SU-DHL-6 (cell line): ENCODE data around the gene OSM.

Experiments used
- EZH2phosphoT487 ChIP-seq: fragments of 200-600 bp; sonication (generic), shearing (Covaris generic); conservative IDR thresholded peaks from 2 replicates; pipeline ENCODE4 v1.6.1; 2018; ENCODE audit warnings: mild to moderate bottlenecking, antibody characterized with exemption, low read length, moderate library complexity, mixed read lengths
- TF ChIP-seq, protein P1 (sequence below): fragments of 200-600 bp; sonication (generic); IDR thresholded peaks from one replicate; pipeline ENCODE4 v1.5.1; 2017; ENCODE audit warnings: antibody characterized with exemption, mild to moderate bottlenecking, low read length, moderate library complexity; ENCODE audit not compliant: insufficient read depth, poor library complexity, severe bottlenecking

DNA sequence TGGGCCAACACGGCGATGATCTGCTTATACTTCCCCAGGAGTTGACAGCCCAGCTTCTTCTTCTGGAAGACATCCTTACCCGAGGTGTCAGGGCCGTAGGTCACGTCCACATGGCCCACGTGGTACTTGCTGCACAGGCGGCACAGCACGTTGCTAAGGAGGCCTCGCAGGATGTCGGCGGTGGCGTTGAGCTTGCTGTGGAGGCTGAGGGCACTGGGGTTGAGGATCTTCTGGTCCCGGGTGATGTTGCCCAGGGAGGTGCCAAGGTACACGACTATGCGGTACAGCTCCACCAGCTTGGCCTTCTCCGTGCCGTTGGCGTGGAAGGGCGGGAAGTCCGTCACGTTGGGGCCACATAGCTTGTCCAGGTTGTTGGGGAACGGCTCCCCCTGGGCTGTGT, 23.0 kb downstream of the OSM start:
- TF ChIP-seq, protein P1, sequence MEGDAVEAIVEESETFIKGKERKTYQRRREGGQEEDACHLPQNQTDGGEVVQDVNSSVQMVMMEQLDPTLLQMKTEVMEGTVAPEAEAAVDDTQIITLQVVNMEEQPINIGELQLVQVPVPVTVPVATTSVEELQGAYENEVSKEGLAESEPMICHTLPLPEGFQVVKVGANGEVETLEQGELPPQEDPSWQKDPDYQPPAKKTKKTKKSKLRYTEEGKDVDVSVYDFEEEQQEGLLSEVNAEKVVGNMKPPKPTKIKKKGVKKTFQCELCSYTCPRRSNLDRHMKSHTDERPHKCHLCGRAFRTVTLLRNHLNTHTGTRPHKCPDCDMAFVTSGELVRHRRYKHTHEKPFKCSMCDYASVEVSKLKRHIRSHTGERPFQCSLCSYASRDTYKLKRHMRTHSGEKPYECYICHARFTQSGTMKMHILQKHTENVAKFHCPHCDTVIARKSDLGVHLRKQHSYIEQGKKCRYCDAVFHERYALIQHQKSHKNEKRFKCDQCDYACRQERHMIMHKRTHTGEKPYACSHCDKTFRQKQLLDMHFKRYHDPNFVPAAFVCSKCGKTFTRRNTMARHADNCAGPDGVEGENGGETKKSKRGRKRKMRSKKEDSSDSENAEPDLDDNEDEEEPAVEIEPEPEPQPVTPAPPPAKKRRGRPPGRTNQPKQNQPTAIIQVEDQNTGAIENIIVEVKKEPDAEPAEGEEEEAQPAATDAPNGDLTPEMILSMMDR, result no peak
- no peak for TF ChIP-seq EZH2phosphoT487
